Glutamatergic neuron (in vitro differentiated cells): ENCODE measurements around the gene TTC17. TPM values are rescaled to one million over a fixed set of nuclear protein-coding genes. Genes with fewer than 3 reads are reported as not detected.

Experiments
- DNase-seq: peaks from one replicate; pipeline ENCODE4 v3.0.0; 2022
- H3K27ac Mint-ChIP-seq: one replicate; pipeline ENCODE4 v1.8.0; 2020; ENCODE audit warnings: mild to moderate bottlenecking, mixed read lengths, inconsistent platforms; ENCODE audit not compliant: unreplicated experiment
- H3K27me3 Mint-ChIP-seq: one replicate; pipeline ENCODE4 v1.8.0; 2020; ENCODE audit warnings: mild to moderate bottlenecking, moderate library complexity, mixed read lengths, inconsistent platforms; ENCODE audit not compliant: unreplicated experiment
- H3K36me3 Mint-ChIP-seq: one replicate; pipeline ENCODE4 v1.8.0; 2020; ENCODE audit warnings: mild to moderate bottlenecking, mixed read lengths, inconsistent platforms; ENCODE audit not compliant: unreplicated experiment
- H3K4me1 Mint-ChIP-seq: one replicate; pipeline ENCODE4 v1.8.0; 2020; ENCODE audit warnings: mild to moderate bottlenecking, low read depth, mixed read lengths, inconsistent platforms; ENCODE audit not compliant: unreplicated experiment
- H3K4me3 Mint-ChIP-seq: one replicate; pipeline ENCODE4 v1.8.0; 2020; ENCODE audit warnings: mild to moderate bottlenecking, mixed read lengths, inconsistent platforms; ENCODE audit not compliant: unreplicated experiment
- H3K9me3 Mint-ChIP-seq: one replicate; pipeline ENCODE4 v1.8.0; 2020; ENCODE audit warnings: mild to moderate bottlenecking, moderate library complexity, mixed read lengths, inconsistent platforms; ENCODE audit not compliant: unreplicated experiment
- CTCF ChIP-seq: fragments of 200-600 bp; sonication (generic); IDR thresholded peaks from one replicate; pipeline ENCODE4 v1.5.0; 2021; ENCODE audit not compliant: partially characterized antibody, unreplicated experiment
- total RNA-seq: library from RNA; stranded (reverse); fragmentation: NEBNext Ultra II Directional; extraction: Animal tissue kit (Norgen Biotek cat#: 25700); gene quantifications from one replicate; pipeline ENCODE4 v1.2.1, GENCODE V29; 2021; ENCODE audit not compliant: unreplicated experiment

The TTC17 gene
- total RNA-seq, 1 donor from 2014 or later = 92.0 TPM

DNA sequence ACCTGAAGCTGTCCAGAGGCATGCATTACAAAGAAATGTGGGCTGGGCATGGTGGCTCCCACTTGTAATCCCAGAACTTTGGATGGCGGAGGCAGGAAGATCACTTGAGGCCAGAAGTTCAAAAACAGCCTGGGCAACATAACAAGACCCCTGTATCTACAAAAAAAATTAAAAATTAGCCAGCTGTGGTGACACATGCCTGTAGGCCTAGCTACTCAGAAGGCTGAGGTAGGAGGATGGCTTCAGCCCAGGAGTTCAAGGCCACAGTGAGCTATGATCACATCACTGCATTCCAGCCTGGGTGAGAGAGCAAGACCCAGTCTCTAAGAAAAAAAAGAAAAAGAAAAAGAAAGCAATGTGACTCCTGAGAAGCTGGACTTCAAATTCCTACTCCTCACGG is 183.3 kb downstream of the TTC17 start:
- H3K4me1 Mint-ChIP-seq = no peaks in the 10 kb centered on the region
- H3K27me3 Mint-ChIP-seq = peaks cover 4% of the 10 kb centered on the region
- no peak overlapping the region for H3K4me3 Mint-ChIP-seq
- H3K27ac Mint-ChIP-seq = no peak overlapping the region
- peaks cover 23% of the 10 kb centered on the region for H3K36me3 Mint-ChIP-seq
- no peak for TF ChIP-seq CTCF
- no peaks in the 10 kb centered on the region for H3K9me3 Mint-ChIP-seq
- no peak for DNase-seq

GRCh38 chr11:43542750-43543712 is 184.3 kb downstream of the TTC17 start:
- Mint-ChIP-seq H3K27me3 (peaks cover 4% of the 10 kb centered on the region), H3K27ac (no peak overlapping the region), H3K36me3 (peaks cover 23% of the 10 kb centered on the region), H3K4me3 (no peak overlapping the region), H3K9me3 (no peaks in the 10 kb centered on the region), H3K4me1 (no peaks in the 10 kb centered on the region)
- no peak for DNase-seq
- no peak for TF ChIP-seq CTCF

Other genes starting within 250 kb of the TTC17 start
- 101 TPM for gene API5, start 46.9 kb upstream of the TTC17 start, total RNA-seq